IPS-18c (cell line): ENCODE measurements around the gene SCD5.

Source experiments
- H3K4me3 ChIP-seq: 2 replicates; pipeline ENCODE4 v1.7.0; 2013; ENCODE audit warnings: low read depth, mild to moderate bottlenecking, low read length, moderate library complexity; ENCODE audit not compliant: insufficient read depth
- H3K9me3 ChIP-seq: one replicate; pipeline ENCODE4 v1.6.1; 2013; ENCODE audit warnings: mild to moderate bottlenecking, low read length, moderate library complexity; ENCODE audit not compliant: control insufficient read depth, insufficient read depth

SCD5 gene

GRCh38 chr4:82801910-82802521 is 3.4 kb upstream of the SCD5 start:
- Histone ChIP-seq H3K9me3 (peaks cover 2% of the 10 kb centered on the region), H3K4me3 (no peak overlapping the region)

GRCh38 chr4:82799006-82799881 is 648 bp upstream of the SCD5 start:
- Histone ChIP-seq H3K9me3 (peaks cover 2% of the 10 kb centered on the region), H3K4me3 (peak overlapping the region; percentile 68)

GRCh38 chr4:82797405-82798111 is 1.0 kb downstream of the SCD5 start:
- Histone ChIP-seq H3K4me3 (peak overlapping the region; percentile 68), H3K9me3 (peaks cover 2% of the 10 kb centered on the region)

- peak overlapping the region; percentile 68; the same call in 1 of the 2 replicates for H3K4me3 ChIP-seq
- H3K9me3 ChIP-seq = peaks cover 2% of the 10 kb centered on the region
Observed at GRCh38 chr4:82797040-82797404, 1.6 kb downstream of the SCD5 start.

GRCh38 chr4:82792912-82793649 is 5.5 kb downstream of the SCD5 start:
- no peak overlapping the region for H3K4me3 ChIP-seq

GRCh38 chr4:82791179-82791578 is 7.4 kb downstream of the SCD5 start:
- no peak overlapping the region for H3K4me3 ChIP-seq
- H3K9me3 ChIP-seq = no peaks in the 10 kb centered on the region

More at GRCh38 chr4:82792912-82793649, 5.5 kb downstream of the SCD5 start:
- H3K9me3 ChIP-seq = peaks cover 2% of the 10 kb centered on the region

- Histone ChIP-seq H3K9me3 (no peaks in the 10 kb centered on the region), H3K4me3 (no peak overlapping the region)
Observed at GRCh38 chr4:82790060-82790660, 8.4 kb downstream of the SCD5 start.

- Histone ChIP-seq H3K4me3 (no peak overlapping the region), H3K9me3 (no peaks in the 10 kb centered on the region)
Observed at GRCh38 chr4:82789025-82789776, 9.4 kb downstream of the SCD5 start.

GRCh38 chr4:82787342-82787741 is 11.3 kb downstream of the SCD5 start:
- Histone ChIP-seq H3K9me3 (no peaks in the 10 kb centered on the region), H3K4me3 (no peak overlapping the region)

- no peak overlapping the region for H3K4me3 ChIP-seq
Observed at GRCh38 chr4:82786828-82787227, 11.8 kb downstream of the SCD5 start.

GRCh38 chr4:82785611-82786400 is 12.8 kb downstream of the SCD5 start:
- Histone ChIP-seq H3K4me3 (no peak overlapping the region), H3K9me3 (no peaks in the 10 kb centered on the region)

More at GRCh38 chr4:82786828-82787227, 11.8 kb downstream of the SCD5 start:
- H3K9me3 ChIP-seq = no peaks in the 10 kb centered on the region

GRCh38 chr4:82784681-82785610 is 13.7 kb downstream of the SCD5 start:
- Histone ChIP-seq H3K4me3 (no peak overlapping the region), H3K9me3 (no peaks in the 10 kb centered on the region)

- H3K9me3 ChIP-seq = no peaks in the 10 kb centered on the region
- no peak overlapping the region for H3K4me3 ChIP-seq
Observed at GRCh38 chr4:82782626-82783345, 15.8 kb downstream of the SCD5 start.

GRCh38 chr4:82780752-82781231 is 17.8 kb downstream of the SCD5 start:
- Histone ChIP-seq H3K4me3 (no peak overlapping the region), H3K9me3 (no peaks in the 10 kb centered on the region)
